Adrenal gland (tissue), 12 donors: ENCODE measurements around the gene TPM4. TPM values are rescaled to one million over a fixed set of nuclear protein-coding genes. Genes with fewer than 3 reads are reported as not detected.

ENCODE experiments used
- DNase-seq, 7 donors: peaks; one replicate each; pipeline ENCODE4 v3.0.0-alpha.2; 2019 to 2020
- H3K27ac ChIP-seq, 5 donors: fragments of 200-600 bp; sonication (generic) in 4 of 5; 1 replicate in 3 of 5; 2 replicates in 2 of 5; pipeline versions ENCODE4 v1.5.1 to v1.8.0; 2016 to 2020; ENCODE audit warnings: mild to moderate bottlenecking in 1 of 5
- H3K27me3 ChIP-seq: fragments of 200-600 bp; 2 replicates; pipeline ENCODE4 v1.8.0; 2021
- H3K36me3 ChIP-seq, 2 donors: fragments of 200-600 bp; replicated peaks in 1 of 2; 1 replicate in 1 of 2; 2 replicates in 1 of 2; pipeline versions ENCODE4 v1.5.1 to v1.8.0; 2018 to 2022
- H3K4me1 ChIP-seq, 2 donors: fragments of 200-600 bp; replicated peaks in 1 of 2; 1 replicate in 1 of 2; 2 replicates in 1 of 2; pipeline versions ENCODE4 v1.5.1 to v1.8.0; 2018 to 2021
- H3K4me3 ChIP-seq, 4 donors: fragments of 200-600 bp; sonication (generic) in 3 of 4; one replicate each; pipeline ENCODE4 v1.5.1; 2016 to 2018
- H3K9me3 ChIP-seq, 3 donors: fragments of 200-600 bp; sonication (generic) in 1 of 3; replicated peaks in 1 of 3; 1 replicate in 2 of 3; 2 replicates in 1 of 3; pipeline versions ENCODE4 v1.5.1 to v1.8.0; 2016 to 2021
- POLR2A ChIP-seq, 2 donors: fragments of 450-650 bp; IDR thresholded peaks; one replicate each; pipeline ENCODE4 v1.6.1; 2017; ENCODE audit warnings: antibody characterized with exemption in 2 of 2, mild to moderate bottlenecking in 2 of 2, moderate library complexity in 1 of 2
- WGBS, 4 donors: extraction: QIAGEN DNeasy Blood & Tissue Kit in 2 of 4; methylation state at CpG; one replicate each; pipeline versions ENCODE4 v1.1.5 to v1.1.7; 2013 to 2017; 5-methylcytosine and 5-hydroxymethylcytosine counted together
- intact Hi-C, 2 donors: fragments of 100-400 bp; cut with DNase I; formaldehyde crosslinking; loops; one replicate each; pipeline versions ENCODE4 v1.14.1 to v1.15.0; 2022 to 2023
- polyA plus RNA-seq, 3 donors: library from polyadenylated mRNA; stranded (reverse); fragments of 200-250 nt in 2 of 3; fragments of 350-450 nt in 1 of 3; fragmentation: Illumina TruSeq in 1 of 3; extraction: RNeasy Lipid Tissue Mini Kit (QIAGEN cat#74804) in 1 of 3; gene quantifications; one replicate each; pipeline ENCODE4 v1.2.3, GENCODE V29; 2013 to 2014
- total RNA-seq, 9 donors: library from RNA; depleted of rRNA in 4 of 9; stranded (reverse); fragments of >200 nt in 4 of 9; fragments of 120-200 nt in 1 of 9; fragmentation: NEBNext Ultra II Directional in 1 of 9; extraction: Animal tissue kit (Norgen Biotek cat#: 25700) in 1 of 9; gene quantifications; one replicate each; pipeline versions ENCODE4 v1.1.0 to v1.2.4, GENCODE V29; 2013 to 2023
- TF ChIP-seq, protein P1 (sequence below), 6 experiments: fragments of 450-650 bp in 4 of 6; fragments of 200-600 bp in 2 of 6; sonication (generic) in 1 of 6; IDR thresholded peaks; 1 replicate in 5 of 6; 2 replicates in 1 of 6; pipeline versions ENCODE4 v1.5.1 to v1.8.0; 2016 to 2021; ENCODE audit warnings: antibody characterized with exemption in 6 of 6, mild to moderate bottlenecking in 2 of 6, moderate library complexity in 1 of 6
- donor health status: healthy with polysubstance abuse.
- donor health status: Bipolar disorder and iron deficiency.
- donor health status: DM: yes; HTN: yes; CAD: no.
- donor health status: DM: no; HTN: no; CAD: no.
- donor health status: DM: no; HTN: no; CAD: no.
- donor health status: DM: yes; HTN: yes; CAD: no.

The TPM4 gene
- total and polyA plus RNA-seq, 12 donors: 111 to 294 (median 204) TPM

- 62 to 79% (median 74%) methylated on average over 5 of the region's 5 CpGs for WGBS, 4 donors
- no peak for DNase-seq
- Histone ChIP-seq H3K9me3 (no peaks in the 10 kb centered on the region), H3K27me3 (no peaks in the 10 kb centered on the region), H3K4me3 (no peak overlapping the region), H3K36me3 (no peaks in the 10 kb centered on the region), H3K4me1 (no peaks in the 10 kb centered on the region), H3K27ac (no peak overlapping the region)
- no peak for TF ChIP-seq POLR2A (IDR thresholded peaks at IDR 0.05)
- TF ChIP-seq, protein P1, sequence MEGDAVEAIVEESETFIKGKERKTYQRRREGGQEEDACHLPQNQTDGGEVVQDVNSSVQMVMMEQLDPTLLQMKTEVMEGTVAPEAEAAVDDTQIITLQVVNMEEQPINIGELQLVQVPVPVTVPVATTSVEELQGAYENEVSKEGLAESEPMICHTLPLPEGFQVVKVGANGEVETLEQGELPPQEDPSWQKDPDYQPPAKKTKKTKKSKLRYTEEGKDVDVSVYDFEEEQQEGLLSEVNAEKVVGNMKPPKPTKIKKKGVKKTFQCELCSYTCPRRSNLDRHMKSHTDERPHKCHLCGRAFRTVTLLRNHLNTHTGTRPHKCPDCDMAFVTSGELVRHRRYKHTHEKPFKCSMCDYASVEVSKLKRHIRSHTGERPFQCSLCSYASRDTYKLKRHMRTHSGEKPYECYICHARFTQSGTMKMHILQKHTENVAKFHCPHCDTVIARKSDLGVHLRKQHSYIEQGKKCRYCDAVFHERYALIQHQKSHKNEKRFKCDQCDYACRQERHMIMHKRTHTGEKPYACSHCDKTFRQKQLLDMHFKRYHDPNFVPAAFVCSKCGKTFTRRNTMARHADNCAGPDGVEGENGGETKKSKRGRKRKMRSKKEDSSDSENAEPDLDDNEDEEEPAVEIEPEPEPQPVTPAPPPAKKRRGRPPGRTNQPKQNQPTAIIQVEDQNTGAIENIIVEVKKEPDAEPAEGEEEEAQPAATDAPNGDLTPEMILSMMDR (IDR thresholded peaks at IDR 0.05): no peak
- intact Hi-C loops: no loop called here
These were observed 69.8 kb downstream of the TPM4 start for GRCh38 chr19:16146112-16146511.

DNA sequence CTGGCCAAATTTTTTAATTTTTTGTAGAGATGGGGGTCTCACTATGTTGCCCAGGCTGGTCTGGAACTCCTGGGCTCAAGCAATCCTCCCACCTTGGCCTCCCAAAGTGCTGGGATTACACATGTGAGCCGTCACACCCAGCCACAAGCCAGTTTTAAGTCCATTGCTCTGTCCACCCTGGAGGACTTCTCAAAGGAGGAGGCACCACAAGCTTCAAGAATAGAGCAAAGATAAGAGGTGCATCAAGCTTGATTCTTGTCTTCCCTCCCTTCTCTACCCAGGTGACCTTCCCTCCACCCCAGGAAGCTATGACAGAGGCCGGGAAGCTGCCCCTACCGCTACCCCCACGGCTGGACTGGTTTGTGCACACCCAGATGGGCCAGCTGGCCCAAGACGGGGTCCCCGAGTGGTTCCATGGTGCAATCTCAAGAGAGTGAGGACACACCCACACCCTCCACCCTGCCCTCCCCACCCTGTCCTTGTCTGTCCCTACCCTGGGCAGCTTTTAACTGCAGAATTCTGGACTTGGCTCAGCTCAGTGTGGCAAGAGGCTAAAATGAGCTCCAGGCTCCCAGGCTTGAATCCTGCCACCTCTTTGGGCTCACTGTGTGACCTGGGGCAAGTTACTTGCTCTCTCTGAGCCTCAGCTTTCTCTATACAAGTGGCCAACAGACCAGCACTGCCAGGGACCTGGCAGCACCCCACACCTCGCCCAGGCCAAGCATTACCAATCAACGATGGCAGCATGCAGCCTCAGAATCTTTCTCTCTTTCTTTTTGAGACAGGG is 72.3 kb downstream of the TPM4 start:
- H3K4me3 ChIP-seq: no peak overlapping the region
- no peak for DNase-seq
- intact Hi-C loops: no loop called here
- no peak overlapping the region for H3K27ac ChIP-seq
- no peak for TF ChIP-seq POLR2A (IDR thresholded peaks at IDR 0.05)
- TF ChIP-seq, protein P1 (IDR thresholded peaks at IDR 0.05): no peak
- no peaks in the 10 kb centered on the region for H3K27me3 ChIP-seq
- no peaks in the 10 kb centered on the region for H3K36me3 ChIP-seq
- WGBS, 4 donors: 72 to 76% (median 76%) methylated on average over 8 of the region's 8 CpGs
- no peaks in the 10 kb centered on the region for H3K4me1 ChIP-seq
- no peaks in the 10 kb centered on the region for H3K9me3 ChIP-seq

Other genes with a start within 250 kb of the TPM4 start
- not detected for gene CYP4F2, start 178.4 kb upstream of the TPM4 start, total RNA-seq
- not detected for gene CYP4F2, start 178.4 kb upstream of the TPM4 start, polyA plus RNA-seq
- 10 to 100 TPM in 1 of 9 donors, 1 to 10 TPM in 3, under 1 TPM in 3, not detected in 2; 0.18 to 10.5 (median 4.2) TPM for gene CYP4F11, start 142.0 kb upstream of the TPM4 start, total RNA-seq
- 1 to 10 TPM in 2 of 3 donors, under 1 TPM in 1; 0.97 to 2.8 (median 2.3) TPM for gene CYP4F11, start 142.0 kb upstream of the TPM4 start, polyA plus RNA-seq
- not detected for gene OR10H4, start 127.5 kb upstream of the TPM4 start, total RNA-seq
- gene OR10H4, start 127.5 kb upstream of the TPM4 start, polyA plus RNA-seq: not detected
- gene RAB8A, start 35.4 kb downstream of the TPM4 start, total RNA-seq: 100 to 1,000 TPM in 1 of 9 donors, 10 to 100 TPM in 8; 42.6 to 118 (median 72.1) TPM
- 100 to 1,000 TPM in 1 of 3 donors, 10 to 100 TPM in 2; 32.0 to 143 (median 34.8) TPM for gene RAB8A, start 35.4 kb downstream of the TPM4 start, polyA plus RNA-seq
- gene HSH2D, start 67.2 kb downstream of the TPM4 start, total RNA-seq: 1 to 10 TPM in 2 of 9 donors, under 1 TPM in 6, not detected in 1; 0.21 to 2.2 (median 0.86) TPM
- gene HSH2D, start 67.2 kb downstream of the TPM4 start, polyA plus RNA-seq: 1 to 10 TPM; 1.4 to 4.7 (median 1.5) TPM
- gene CIB3, start 97.0 kb downstream of the TPM4 start, total RNA-seq: not detected
- gene CIB3, start 97.0 kb downstream of the TPM4 start, polyA plus RNA-seq: not detected
- 100 to 1,000 TPM in 4 of 9 donors, 10 to 100 TPM in 5; 68.1 to 159 (median 92.3) TPM for gene FAM32A, start 108.9 kb downstream of the TPM4 start, total RNA-seq
- gene FAM32A, start 108.9 kb downstream of the TPM4 start, polyA plus RNA-seq: 100 to 1,000 TPM in 1 of 3 donors, 10 to 100 TPM in 2; 76.4 to 119 (median 77.6) TPM
- 10 to 100 TPM; 51.3 to 99.6 (median 88.0) TPM for gene AP1M1, start 121.4 kb downstream of the TPM4 start, total RNA-seq
- 10 to 100 TPM; 51.6 to 61.8 (median 58.5) TPM for gene AP1M1, start 121.4 kb downstream of the TPM4 start, polyA plus RNA-seq
- gene KLF2, start 248.3 kb downstream of the TPM4 start, total RNA-seq: 10 to 100 TPM in 7 of 9 donors, 1 to 10 TPM in 2; 2.2 to 52.3 (median 26.8) TPM
- 10 to 100 TPM in 1 of 3 donors, 1 to 10 TPM in 2; 7.0 to 29.3 (median 9.6) TPM for gene KLF2, start 248.3 kb downstream of the TPM4 start, polyA plus RNA-seq